Cardiac muscle cell (in vitro differentiated cells and primary cell): ENCODE results near the gene PLBD2. TPM values are rescaled to one million over a fixed set of nuclear protein-coding genes. Genes with fewer than 3 reads are reported as not detected.
A peak's percentile ranks its signal among the peaks of the same experiment; 100 is the strongest.

Source experiments
- DNase-seq, 2 donors: peaks; one replicate each; pipeline versions ENCODE4 v3.0.0 to v3.0.0-alpha.2; 2010 to 2017; ENCODE audit warnings: low read depth in 1 of 2, low spot score in 1 of 2
- H3K27ac ChIP-seq: fragments of 200-600 bp; sonication (generic); 2 replicates; pipeline ENCODE4 v1.5.1; 2016
- H3K27me3 ChIP-seq: fragments of 200-600 bp; sonication (generic); 2 replicates; pipeline ENCODE4 v1.6.0; 2016; ENCODE audit warnings: control low read depth
- H3K36me3 ChIP-seq: fragments of 200-600 bp; sonication (generic); 2 replicates; pipeline ENCODE4 v1.5.1; 2016; ENCODE audit warnings: control low read depth
- H3K4me1 ChIP-seq: fragments of 200-600 bp; sonication (generic); 2 replicates; pipeline ENCODE4 v1.8.1; 2017; ENCODE audit warnings: low read depth, mild to moderate bottlenecking, mixed run types
- H3K4me3 ChIP-seq: fragments of 200-600 bp; sonication (generic); 2 replicates; pipeline ENCODE4 v1.5.1; 2016; ENCODE audit warnings: mild to moderate bottlenecking
- H3K9me3 ChIP-seq: fragments of 200-600 bp; sonication (generic); 2 replicates; pipeline ENCODE4 v1.5.1; 2017; ENCODE audit warnings: low read depth, mild to moderate bottlenecking, control low read depth
- CTCF ChIP-seq: IDR thresholded peaks from 2 replicates; pipeline ENCODE4 v1.5.1; 2012; ENCODE audit warnings: low read depth, mild to moderate bottlenecking, low read length
- polyA plus RNA-seq: library from polyadenylated mRNA; unstranded; fragments of >200 nt; fragmentation: Nextera tagmentation; extraction: Ambion mirVana; gene quantifications from 2 replicates; pipeline ENCODE4 v1.2.1, GENCODE V29; 2016
- total RNA-seq: library from RNA; depleted of rRNA; stranded (reverse); fragments of >200 nt; gene quantifications from 2 replicates; pipeline ENCODE4 v1.2.3, GENCODE V29; 2016

The PLBD2 gene
- total and polyA plus RNA-seq, 2 experiments from 2014 or later, result 11.7 to 17.3 TPM

- Histone ChIP-seq H3K9me3 (no peaks in the 10 kb centered on the region), H3K4me3 (peak within 1 kb of the TSS; percentile 27), H3K27ac (no peak within 1 kb of the TSS), H3K36me3 (no peaks in the 10 kb centered on the region), H3K4me1 (no peaks in the 10 kb centered on the region), H3K27me3 (peaks cover 6% of the 10 kb centered on the region)
- peak; percentile 60 to 88 for DNase-seq
- TF ChIP-seq CTCF, result no peak
These were observed 63.9 kb downstream of the PLBD2 start, which contains the start of gene SDSL for GRCh38 chr12:113422030-113422885. Gene SDSL, plus strand, starts transcription at chr12:113422380. Its CDS starts 5,603 bp downstream, at chr12:113427983.

- no peaks in the 10 kb centered on the region for H3K36me3 ChIP-seq
- H3K4me3 ChIP-seq, result peak overlapping the region; percentile 27
- H3K9me3 ChIP-seq, result no peaks in the 10 kb centered on the region
- no peak for TF ChIP-seq CTCF
- H3K27ac ChIP-seq, result no peak overlapping the region
- no peak for DNase-seq
- no peaks in the 10 kb centered on the region for H3K4me1 ChIP-seq
- H3K27me3 ChIP-seq, result peaks cover 12% of the 10 kb centered on the region
These were observed 64.7 kb downstream of the PLBD2 start for GRCh38 chr12:113422886-113423669.

GRCh38 chr12:113424456-113424855 is 66.1 kb downstream of the PLBD2 start:
- no peak for TF ChIP-seq CTCF
- H3K27me3 ChIP-seq, result peaks cover 12% of the 10 kb centered on the region
- H3K9me3 ChIP-seq, result no peaks in the 10 kb centered on the region

GRCh38 chr12:113424915-113425823 is 66.8 kb downstream of the PLBD2 start:
- Histone ChIP-seq H3K27ac (no peak overlapping the region), H3K4me1 (no peaks in the 10 kb centered on the region), H3K36me3 (no peaks in the 10 kb centered on the region), H3K4me3 (no peak overlapping the region), H3K27me3 (peaks cover 12% of the 10 kb centered on the region), H3K9me3 (no peaks in the 10 kb centered on the region)
- TF ChIP-seq CTCF, result peak; percentile 94
- DNase-seq, result peak; percentile 44 to 75

More at GRCh38 chr12:113424456-113424855, 66.1 kb downstream of the PLBD2 start:
- H3K27ac ChIP-seq, result no peak overlapping the region
- H3K4me3 ChIP-seq, result no peak overlapping the region
- H3K36me3 ChIP-seq, result no peaks in the 10 kb centered on the region
- no peaks in the 10 kb centered on the region for H3K4me1 ChIP-seq
- no peak for DNase-seq

- Histone ChIP-seq H3K4me1 (no peaks in the 10 kb centered on the region), H3K9me3 (no peaks in the 10 kb centered on the region), H3K27me3 (peaks cover 12% of the 10 kb centered on the region), H3K36me3 (no peaks in the 10 kb centered on the region), H3K4me3 (no peak overlapping the region), H3K27ac (no peak overlapping the region)
- no peak for TF ChIP-seq CTCF
- DNase-seq, result no peak
These were observed 67.6 kb downstream of the PLBD2 start for GRCh38 chr12:113425960-113426453.
